Hindlimb muscle (tissue), 1 donor: ENCODE data around the gene PALD1. TPM values are rescaled to one million over a fixed set of nuclear protein-coding genes. Genes with fewer than 3 reads are reported as not detected.

Source experiments
- DNase-seq: peaks from one replicate; pipeline ENCODE4 v3.0.0-alpha.2; 2013
- polyA plus RNA-seq: library from polyadenylated mRNA; unstranded; fragments of 120-200 nt; gene quantifications from one replicate; pipeline ENCODE4 v1.2.1, GENCODE V29; 2013; ENCODE audit not compliant: insufficient read length

PALD1 gene
- polyA plus RNA-seq, 1 donor, result 22.7 TPM

- no peak for DNase-seq
Observed at GRCh38 chr10:70592186-70592735, 113.7 kb downstream of the PALD1 start.

DNA sequence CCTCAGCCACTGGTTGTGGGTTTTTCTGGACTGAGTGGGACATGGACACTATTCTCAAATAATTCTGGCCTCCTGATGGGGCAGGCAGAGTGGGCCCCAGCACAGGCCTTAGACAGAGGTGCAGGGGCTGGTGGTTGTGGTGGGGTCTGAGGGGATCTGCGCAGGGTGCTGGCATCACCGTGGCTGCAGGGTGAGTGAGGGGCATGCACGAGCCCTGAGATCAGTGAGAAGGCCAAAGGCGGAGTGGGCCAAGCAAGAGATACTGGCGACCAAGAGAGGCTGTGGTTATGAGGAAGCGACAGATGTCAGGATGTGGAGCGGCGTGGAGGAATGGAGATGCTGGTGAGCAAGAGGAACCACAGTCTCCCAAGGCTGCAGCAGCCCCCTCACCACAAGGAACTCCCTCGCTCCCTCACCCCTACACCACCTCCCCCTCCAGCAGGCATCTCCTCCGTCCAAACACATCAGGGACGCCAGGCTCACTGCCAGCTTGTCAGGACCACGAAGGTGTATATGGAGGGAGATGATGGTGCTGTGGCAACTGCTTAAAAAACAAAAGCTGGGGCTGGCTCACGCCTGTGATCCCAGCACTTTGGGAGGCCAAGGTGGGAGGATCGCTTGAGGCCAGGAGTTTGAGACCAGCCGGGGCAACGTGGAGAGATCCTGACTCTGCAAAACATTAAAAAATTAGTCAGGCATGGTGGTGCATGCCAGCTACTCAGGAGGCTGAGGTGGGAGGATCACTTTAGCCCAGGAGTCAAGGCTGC, 114.4 kb downstream of the PALD1 start:
- no peak for DNase-seq

DNA sequence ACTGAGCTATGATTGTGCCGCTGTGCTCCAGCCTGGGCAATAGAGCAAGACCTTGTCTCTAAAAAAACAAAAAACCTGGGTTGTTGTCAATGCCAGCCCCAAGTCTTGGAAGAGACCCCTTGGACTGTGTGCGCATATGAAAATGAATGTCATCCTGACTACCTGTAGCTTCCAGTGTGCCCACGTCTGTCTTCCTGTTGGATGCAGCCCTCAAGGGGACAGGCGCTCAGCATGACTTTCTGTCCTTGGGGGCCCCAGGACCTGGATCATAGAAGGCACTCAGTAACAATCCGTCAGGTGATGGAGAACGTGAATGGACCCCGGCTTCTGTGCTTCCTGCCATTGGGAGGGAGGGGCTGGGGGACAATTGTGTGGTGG, 114.9 kb downstream of the PALD1 start:
- DNase-seq, result no peak

GRCh38 chr10:70594161-70594560, 115.6 kb downstream of the PALD1 start:
- no peak for DNase-seq

DNA sequence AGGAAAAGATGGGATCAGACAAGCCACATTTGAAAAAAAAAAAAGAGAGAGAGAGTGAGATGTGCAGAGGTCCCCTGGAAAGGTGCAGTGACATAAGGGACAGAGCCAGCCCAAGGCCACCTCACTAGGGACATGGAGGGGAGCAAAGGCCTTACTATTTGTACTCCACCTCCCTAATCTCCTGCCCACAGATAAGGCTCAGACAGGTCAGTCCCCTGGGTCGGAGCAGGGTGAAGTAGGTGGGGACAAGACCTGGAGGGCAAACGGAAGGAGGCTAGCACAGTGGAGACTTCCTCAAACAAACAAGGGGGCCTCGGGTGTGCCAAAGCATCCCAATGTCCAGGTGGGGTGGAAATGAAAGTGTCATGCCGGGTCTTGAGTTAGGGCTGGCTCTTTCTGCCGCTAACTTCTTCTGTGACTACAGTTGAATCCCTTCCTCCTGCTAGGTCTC, 117.0 kb downstream of the PALD1 start:
- DNase-seq, result no peak

DNA sequence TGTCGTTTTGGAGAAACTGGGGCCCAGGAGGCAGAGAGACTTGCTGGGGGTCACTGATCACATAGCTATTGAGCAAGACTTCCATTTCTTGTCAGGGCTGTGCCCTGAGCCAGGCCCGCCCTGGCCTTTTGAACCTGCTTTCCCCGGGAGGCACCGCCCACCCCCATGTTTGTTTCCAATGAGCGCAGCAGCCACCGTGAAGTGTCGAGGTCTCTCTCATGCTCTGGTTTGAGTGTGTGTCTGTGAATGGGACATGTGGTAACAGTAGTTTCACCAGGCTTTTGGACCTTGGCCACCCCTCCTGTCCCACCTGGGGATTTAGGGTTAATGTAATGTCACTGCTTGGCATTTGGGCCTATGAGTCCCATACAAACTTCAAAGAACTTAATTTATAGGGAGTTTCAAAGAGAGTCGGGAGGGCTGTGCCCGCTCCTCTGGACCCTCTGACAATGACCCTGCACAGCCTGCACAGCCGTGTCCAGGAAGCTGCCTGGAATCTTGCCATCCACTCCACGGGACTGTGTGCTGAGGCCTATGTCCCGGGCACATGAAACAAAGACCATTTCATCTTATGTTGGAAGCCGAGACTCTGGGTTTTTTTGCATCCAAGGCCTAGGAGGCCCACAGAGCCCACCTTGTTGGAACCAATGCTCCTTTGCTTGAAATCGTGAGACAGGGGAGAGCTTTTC, 117.7 kb downstream of the PALD1 start:
- DNase-seq, result no peak

- peak; percentile 66 for DNase-seq
Observed at GRCh38 chr10:70596860-70597809, 118.6 kb downstream of the PALD1 start.

- no peak for DNase-seq
Observed at GRCh38 chr10:70597856-70598815, 119.6 kb downstream of the PALD1 start.

- DNase-seq, result no peak
Observed at GRCh38 chr10:70598857-70599295, 120.3 kb downstream of the PALD1 start.

- no peak for DNase-seq
Observed at GRCh38 chr10:70599319-70599718, 120.8 kb downstream of the PALD1 start.

DNA sequence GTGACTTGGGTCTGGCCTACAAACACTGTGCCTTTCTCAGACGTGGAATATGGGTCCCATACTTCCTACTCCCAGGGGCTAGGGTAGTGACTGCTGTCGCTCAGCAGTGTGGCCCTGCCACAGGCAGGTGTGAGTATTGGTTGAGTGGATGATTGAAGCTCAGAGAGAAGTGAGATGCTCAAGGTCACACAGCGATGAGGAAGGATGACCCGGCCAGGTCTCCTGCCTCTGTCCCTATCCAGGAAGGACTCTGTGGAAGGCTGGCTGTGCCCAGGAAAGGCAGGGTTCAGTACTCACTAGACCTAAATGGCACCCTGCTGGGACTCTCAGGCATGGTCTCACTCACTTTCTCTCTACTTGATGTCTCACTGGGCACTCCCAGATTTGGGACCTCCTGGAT, 121.2 kb downstream of the PALD1 start:
- DNase-seq, result no peak

DNA sequence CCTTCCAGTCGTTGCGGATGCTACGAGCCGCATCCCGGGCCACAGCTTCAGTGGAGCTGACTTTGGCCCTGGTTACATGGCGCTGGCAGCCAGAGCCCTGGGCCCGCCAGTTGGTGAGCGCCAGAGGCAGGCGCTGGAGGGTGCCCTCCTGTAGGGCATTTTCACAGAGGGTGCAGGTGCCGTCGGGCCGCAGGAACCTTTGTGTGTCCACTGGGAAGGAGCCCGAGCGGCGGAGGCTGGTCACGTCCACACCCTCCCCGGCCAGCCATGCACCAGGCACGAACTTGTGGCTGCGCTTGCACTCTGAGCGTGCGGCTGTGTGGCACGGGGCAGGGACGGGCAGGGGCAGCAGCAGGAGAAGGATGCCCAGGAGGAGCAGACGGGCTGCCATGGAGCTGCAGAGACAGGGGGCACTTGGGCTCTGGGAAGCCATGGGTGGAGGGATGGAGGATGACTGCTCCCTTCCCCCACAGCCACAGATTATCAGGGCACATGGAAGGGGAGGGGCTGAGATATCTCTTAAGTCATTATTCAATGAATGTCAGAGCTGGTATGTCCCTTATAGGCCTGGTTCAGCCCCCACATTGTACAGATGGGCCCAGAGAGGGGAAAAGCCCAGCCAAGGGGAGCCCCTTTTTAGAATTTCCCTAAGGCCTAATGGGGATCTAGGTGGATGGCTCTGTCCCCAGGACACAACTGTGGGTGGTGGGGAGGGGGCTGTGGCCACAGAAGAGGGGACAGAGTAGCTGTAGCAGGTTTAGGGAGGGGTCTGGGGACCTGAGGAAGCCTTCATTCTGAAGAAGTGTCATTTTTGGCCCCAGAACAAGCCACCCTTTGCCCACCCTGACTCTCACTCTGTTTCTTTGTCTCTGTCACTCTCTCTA, 122.2 kb downstream of the PALD1 start:
- DNase-seq, result no peak

GRCh38 chr10:70601746-70602145, 123.2 kb downstream of the PALD1 start:
- no peak for DNase-seq

DNA sequence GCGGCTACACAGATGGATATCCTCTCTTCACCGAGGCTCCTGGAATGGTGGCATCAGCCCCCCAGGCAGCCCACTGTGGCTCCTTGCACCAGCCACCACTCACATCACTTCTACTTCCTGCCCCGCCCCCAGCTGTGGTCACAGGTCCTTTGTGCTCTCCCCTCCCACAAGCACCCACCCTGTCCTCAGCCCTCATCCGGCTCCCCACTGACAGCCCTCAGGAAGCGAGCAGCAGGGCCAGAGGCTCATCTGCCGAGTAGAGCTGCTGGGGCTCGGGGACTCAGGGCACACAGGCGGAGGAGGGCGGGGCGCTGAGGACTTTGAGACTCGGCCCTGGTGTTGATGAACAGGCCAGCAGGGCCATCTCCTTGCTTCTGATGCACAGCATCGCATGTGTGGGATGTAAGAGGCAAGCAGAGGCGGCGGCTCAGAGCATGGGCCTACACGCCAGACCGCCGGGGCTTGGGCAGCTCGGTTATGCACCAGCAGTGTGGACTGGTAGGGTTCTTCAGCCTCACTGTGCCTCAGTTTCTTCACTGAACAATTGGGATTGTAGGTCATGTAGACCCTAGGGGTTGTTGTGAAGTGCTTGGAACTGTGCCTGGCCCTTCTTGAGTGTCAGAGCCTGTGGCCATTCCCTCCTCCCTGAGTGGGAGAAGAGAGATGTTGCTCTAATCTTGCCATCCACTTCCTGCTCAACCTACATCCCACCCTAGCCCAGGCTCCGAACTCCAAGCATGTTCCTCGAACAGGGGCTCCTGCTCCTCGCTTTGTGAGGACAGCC, 124.3 kb downstream of the PALD1 start, which contains the start of gene PRF1:
Gene PRF1, minus strand, starts transcription at position 77 of the 784 bp plus-strand sequence. CDS start 1,839 bp downstream, outside the sequence.
- no peak for DNase-seq

GRCh38 chr10:70603449-70603801, 124.9 kb downstream of the PALD1 start:
- DNase-seq, result no peak

GRCh38 chr10:70604106-70604505, 125.5 kb downstream of the PALD1 start:
- no peak for DNase-seq

- DNase-seq, result no peak
Observed at GRCh38 chr10:70605161-70605560, 126.6 kb downstream of the PALD1 start.

DNA sequence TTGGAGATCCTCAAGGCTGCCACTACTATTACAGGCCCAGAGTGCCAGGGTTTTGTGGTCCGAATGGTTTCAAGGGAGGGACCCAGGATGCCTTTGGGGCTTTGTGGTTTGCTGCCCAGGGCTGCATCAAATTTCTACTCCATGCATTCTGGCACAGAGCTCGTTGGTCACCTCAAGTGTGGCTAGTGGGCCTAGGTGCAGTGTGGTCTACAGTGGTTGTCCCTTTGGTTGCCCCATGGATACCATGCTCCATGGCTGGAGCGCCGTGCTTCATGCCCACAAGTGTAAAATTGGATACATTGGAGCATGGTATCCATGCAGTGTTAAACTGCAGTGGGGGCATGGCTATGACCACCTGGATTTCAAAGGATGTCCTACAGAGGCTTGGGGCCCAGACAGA, 129.4 kb downstream of the PALD1 start:
- DNase-seq, result no peak

DNA sequence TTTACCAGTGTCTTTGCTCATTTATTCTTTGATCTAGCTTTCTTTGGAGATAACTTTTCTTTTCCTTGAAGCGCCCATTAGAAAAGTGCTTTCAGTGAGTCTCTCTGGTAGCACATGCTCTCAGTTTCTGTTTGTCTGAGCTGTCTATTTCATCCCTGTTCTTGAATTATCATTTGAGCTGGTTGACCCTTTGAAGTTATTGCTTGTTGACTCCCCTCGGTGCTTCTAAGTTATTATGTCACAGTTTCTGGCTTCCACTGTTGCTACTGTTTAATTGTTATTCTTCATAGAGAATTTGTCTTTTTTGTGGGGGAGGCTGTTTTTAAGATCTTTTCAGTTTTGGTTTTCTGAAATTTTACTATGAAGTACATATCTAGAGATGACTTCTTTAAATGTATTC, 135.4 kb downstream of the PALD1 start:
- no peak for DNase-seq
